HCT116 (cell line): ENCODE data around the gene TSPAN3. TPM values are rescaled to one million over a fixed set of nuclear protein-coding genes. Genes with fewer than 3 reads are reported as not detected.

Experiments
- ATAC-seq: fragments of 200-7000 bp; cut with Tn5 transposase; 2 replicates; pipeline ENCODE4 v1.9.1; 2020; ENCODE audit warnings: mild to moderate bottlenecking, moderate library complexity
- BruUV-seq: library from RNA; stranded (reverse); fragments of 400-500 nt; replicated peaks from 2 replicates; lab custom pipeline; 2021; lab: Mats Ljungman, UMichigan
- CTCF ChIA-PET: fragments of 300-600 bp; sonication (Branson Sonifier 250); formaldehyde crosslinking; loops from one replicate; lab custom pipeline; 2021; ENCODE audit warnings: antibody characterized with exemption; lab: Charles Lee
- POLR2A ChIA-PET: fragments of 300-600, 350-600 bp; sonication (Branson Sonifier 250); formaldehyde crosslinking; loops from one replicate; lab custom pipeline; 2021; ENCODE audit warnings: antibody characterized with exemption; lab: Charles Lee
- RAD21 ChIA-PET, 2 experiments: fragments of 300-600 bp; sonication (Branson Sonifier 250); formaldehyde crosslinking; loops; one replicate each; lab custom pipeline; 2023; ENCODE audit warnings: low total read pairs in 2 of 2; ENCODE audit not compliant: uncharacterized antibody in 2 of 2, unreplicated experiment in 2 of 2, low non-redundant PET in 1 of 2; lab: Charles Lee
- DNase-seq: peaks from one replicate; pipeline ENCODE4 v3.0.0-alpha.2; 2010; ENCODE audit warnings: low read depth, low spot score
- H2AFZ ChIP-seq: fragments of 200-600 bp; shearing (Covaris generic), sonication (generic); 2 replicates; pipeline ENCODE4 v1.6.1; 2017; ENCODE audit warnings: low read depth, mixed run types, mixed read lengths, antibody characterized with exemption, low read length; ENCODE audit not compliant: poor library complexity, severe bottlenecking
- H3K27ac ChIP-seq: 2 replicates; pipeline ENCODE4 v1.5.1; 2012; ENCODE audit warnings: low read depth, low read length
- H3K27me3 ChIP-seq: fragments of 200-600 bp; sonication (generic); 2 replicates; pipeline ENCODE4 v1.6.1; 2016; ENCODE audit warnings: mixed run types, low read length, mixed read lengths; ENCODE audit not compliant: insufficient read depth
- H3K36me3 ChIP-seq, 2 experiments: fragments of 200-500 bp in 1 of 2; fragments of 200-600 bp in 1 of 2; sonication (Bioruptor generic) in 1 of 2; sonication (generic) in 1 of 2; 2 replicates each; pipeline versions ENCODE4 v1.5.1 to v1.6.1; 2014 to 2016; ENCODE audit warnings: low read length in 2 of 2, inconsistent platforms in 1 of 2, mixed read lengths in 1 of 2, mixed run types in 1 of 2; ENCODE audit not compliant: insufficient read depth in 2 of 2, control insufficient read depth in 1 of 2
- H3K4me1 ChIP-seq, 2 experiments: fragments of 200-600 bp in 1 of 2; sonication (generic) in 1 of 2; 2 replicates each; pipeline versions ENCODE4 v1.5.1 to v1.6.1; 2012 to 2017; ENCODE audit warnings: low read length in 2 of 2, inconsistent platforms in 1 of 2, mild to moderate bottlenecking in 1 of 2, mixed read lengths in 1 of 2, mixed run types in 1 of 2, moderate library complexity in 1 of 2; ENCODE audit not compliant: insufficient read depth in 2 of 2, control insufficient read depth in 1 of 2
- H3K4me2 ChIP-seq: fragments of 200-600 bp; sonication (generic); 2 replicates; pipeline ENCODE4 v1.6.1; 2017; ENCODE audit warnings: mixed run types, low read length, mixed read lengths
- H3K4me3 ChIP-seq, 2 experiments: fragments of 200-600 bp in 1 of 2; sonication (generic) in 1 of 2; replicated peaks in 1 of 2; 2 replicates each; pipeline ENCODE4 v1.5.1; 2011 to 2016; ENCODE audit warnings: low read length in 2 of 2, control low read depth in 1 of 2, low read depth in 1 of 2, mild to moderate bottlenecking in 1 of 2, mixed read lengths in 1 of 2, mixed run types in 1 of 2
- H3K79me2 ChIP-seq: fragments of 200-600 bp; sonication (generic); 2 replicates; pipeline ENCODE4 v1.6.1; 2017; ENCODE audit warnings: mild to moderate bottlenecking, mixed run types, low read length, moderate library complexity, mixed read lengths; ENCODE audit not compliant: insufficient read depth
- H3K9ac ChIP-seq: fragments of 200-600 bp; sonication (generic); 2 replicates; pipeline ENCODE4 v1.6.1; 2016; ENCODE audit warnings: low read length, mixed read lengths
- H3K9me2 ChIP-seq: fragments of 200-600 bp; sonication (generic), shearing (Covaris generic); 2 replicates; pipeline ENCODE4 v1.6.1; 2017; ENCODE audit warnings: mixed run types, mild to moderate bottlenecking, moderate library complexity; ENCODE audit not compliant: insufficient read depth
- H3K9me3 ChIP-seq, 2 experiments: fragments of 200-500 bp in 1 of 2; fragments of 200-600 bp in 1 of 2; sonication (Bioruptor generic) in 1 of 2; sonication (generic) in 1 of 2; 2 replicates each; pipeline ENCODE4 v1.6.1; 2014 to 2017; ENCODE audit warnings: low read length in 2 of 2, mixed read lengths in 2 of 2, inconsistent platforms in 1 of 2, low read depth in 1 of 2, mild to moderate bottlenecking in 1 of 2, mixed run types in 1 of 2, moderate library complexity in 1 of 2; ENCODE audit not compliant: control insufficient read depth in 1 of 2, insufficient read depth in 1 of 2
- H4K20me1 ChIP-seq: fragments of 200-600 bp; sonication (generic), shearing (Covaris generic); 2 replicates; pipeline ENCODE4 v1.6.1; 2017; ENCODE audit warnings: mixed run types, mild to moderate bottlenecking, moderate library complexity; ENCODE audit not compliant: insufficient read depth
- CBX3 ChIP-seq: IDR thresholded peaks from 2 replicates; pipeline ENCODE4 v1.6.1; 2012; ENCODE audit warnings: low read depth
- CEBPB ChIP-seq: IDR thresholded peaks from 2 replicates; pipeline ENCODE4 v1.6.1; 2012; ENCODE audit warnings: low read depth
- EZH2phosphoT487 ChIP-seq: fragments of 200-600 bp; IDR thresholded peaks from 2 replicates; pipeline ENCODE4 v1.6.1; 2018; ENCODE audit warnings: antibody characterized with exemption, borderline replicate concordance
- FOSL1 ChIP-seq: IDR thresholded peaks from 2 replicates; pipeline ENCODE4 v1.6.1; 2012; ENCODE audit warnings: low read depth
- POLR2AphosphoS5 ChIP-seq: IDR thresholded peaks from 2 replicates; pipeline ENCODE4 v1.6.1; 2011; ENCODE audit warnings: mild to moderate bottlenecking, low read depth, low read length, moderate library complexity
- RAD21 ChIP-seq: IDR thresholded peaks from 2 replicates; pipeline ENCODE4 v1.6.1; 2012; ENCODE audit warnings: low read depth, mild to moderate bottlenecking
- SIN3A ChIP-seq: IDR thresholded peaks from 2 replicates; pipeline ENCODE4 v1.6.1; 2012; ENCODE audit warnings: low read depth
- SP1 ChIP-seq: IDR thresholded peaks from 2 replicates; pipeline ENCODE4 v1.6.1; 2012; ENCODE audit warnings: low read depth
- SRF ChIP-seq: IDR thresholded peaks from 2 replicates; pipeline ENCODE4 v1.6.1; 2012; ENCODE audit warnings: low read depth
- TCF7L2 ChIP-seq: IDR thresholded peaks from 2 replicates; pipeline ENCODE4 v1.7.0; 2011; ENCODE audit warnings: borderline replicate concordance, inconsistent platforms; ENCODE audit not compliant: insufficient read depth, insufficient read length; ENCODE audit errors: extremely low read depth
- YY1 ChIP-seq: IDR thresholded peaks from 2 replicates; pipeline ENCODE4 v1.6.1; 2011; ENCODE audit warnings: low read length, low read depth, moderate library complexity, mild to moderate bottlenecking; ENCODE audit not compliant: insufficient replicate concordance; ENCODE audit errors: extremely low read depth
- ZFX ChIP-seq: fragments of 450-650 bp; IDR thresholded peaks from 2 replicates; pipeline ENCODE4 v1.6.1; 2017
- intact Hi-C: fragments of 100-400 bp; cut with micrococcal nuclease; formaldehyde crosslinking; loops from 2 replicates; pipeline ENCODE4 v1.10.0; 2022
- total RNA-seq: library from RNA; stranded (reverse); gene quantifications from one replicate; pipeline ENCODE4 v1.2.1, GENCODE V29; 2021; ENCODE audit not compliant: unreplicated experiment
- TF ChIP-seq, protein P1 (sequence below), 3 experiments: fragments of 200-600 bp in 1 of 3; sonication (generic) in 1 of 3; IDR thresholded peaks in 2 of 3; conservative IDR thresholded peaks in 1 of 3; 2 replicates each; pipeline ENCODE4 v1.5.1; 2012 to 2017; ENCODE audit warnings: low read depth in 2 of 3, low read length in 2 of 3, antibody characterized with exemption in 1 of 3, borderline replicate concordance in 1 of 3, control low read depth in 1 of 3, mild to moderate bottlenecking in 1 of 3, mixed read lengths in 1 of 3, mixed run types in 1 of 3, moderate library complexity in 1 of 3; ENCODE audit not compliant: insufficient read depth in 1 of 3
- TF ChIP-seq, protein P2 (sequence below): IDR thresholded peaks from 2 replicates; pipeline ENCODE4 v1.6.1; 2012; ENCODE audit warnings: low read depth

Gene TSPAN3
- total RNA-seq, 1 experiment from 2014 or later, result 140 TPM

DNA sequence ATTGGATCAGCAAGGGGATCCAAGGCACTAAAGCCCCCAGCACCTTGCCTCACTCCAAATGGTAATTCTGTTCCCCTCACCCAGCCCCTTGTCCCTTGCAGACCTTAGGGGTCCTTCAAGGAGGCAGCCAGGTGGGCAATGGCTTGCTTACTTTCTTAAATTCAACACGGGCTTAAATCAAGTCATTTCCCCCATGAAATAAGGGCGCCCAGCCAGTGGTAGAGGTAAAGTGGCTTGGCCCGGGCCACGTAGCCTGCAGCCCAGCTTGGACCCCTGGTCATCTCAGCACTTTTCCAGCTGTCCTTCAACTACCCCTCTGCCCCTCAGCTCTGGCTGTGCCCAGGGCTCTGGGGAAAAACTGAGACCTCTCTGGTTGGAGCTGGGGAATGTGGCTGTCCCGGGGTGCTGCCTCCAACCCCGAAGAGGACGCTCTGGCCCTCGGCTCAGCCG lies 74.8 kb downstream of the TSPAN3 start:
- TF ChIP-seq ZFX, result no peak
- TF ChIP-seq YY1, result no peak
- no peak for TF ChIP-seq SP1
- TF ChIP-seq POLR2AphosphoS5, result no peak
- TF ChIP-seq CEBPB, result no peak
- TF ChIP-seq EZH2phosphoT487, result no peak
- no peak for TF ChIP-seq RAD21
- TF ChIP-seq TCF7L2, result no peak
- TF ChIP-seq, protein P1, sequence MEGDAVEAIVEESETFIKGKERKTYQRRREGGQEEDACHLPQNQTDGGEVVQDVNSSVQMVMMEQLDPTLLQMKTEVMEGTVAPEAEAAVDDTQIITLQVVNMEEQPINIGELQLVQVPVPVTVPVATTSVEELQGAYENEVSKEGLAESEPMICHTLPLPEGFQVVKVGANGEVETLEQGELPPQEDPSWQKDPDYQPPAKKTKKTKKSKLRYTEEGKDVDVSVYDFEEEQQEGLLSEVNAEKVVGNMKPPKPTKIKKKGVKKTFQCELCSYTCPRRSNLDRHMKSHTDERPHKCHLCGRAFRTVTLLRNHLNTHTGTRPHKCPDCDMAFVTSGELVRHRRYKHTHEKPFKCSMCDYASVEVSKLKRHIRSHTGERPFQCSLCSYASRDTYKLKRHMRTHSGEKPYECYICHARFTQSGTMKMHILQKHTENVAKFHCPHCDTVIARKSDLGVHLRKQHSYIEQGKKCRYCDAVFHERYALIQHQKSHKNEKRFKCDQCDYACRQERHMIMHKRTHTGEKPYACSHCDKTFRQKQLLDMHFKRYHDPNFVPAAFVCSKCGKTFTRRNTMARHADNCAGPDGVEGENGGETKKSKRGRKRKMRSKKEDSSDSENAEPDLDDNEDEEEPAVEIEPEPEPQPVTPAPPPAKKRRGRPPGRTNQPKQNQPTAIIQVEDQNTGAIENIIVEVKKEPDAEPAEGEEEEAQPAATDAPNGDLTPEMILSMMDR (IDR thresholded peaks at IDR 0.05 in 2 of 3, conservative IDR thresholded peaks at IDR 0.05 in 1 of 3; ENCODE audit: borderline replicate concordance in 1 of 3, insufficient read depth in 1 of 3, low read depth in 2 of 3, low read length in 2 of 3), result no peak
- no peak for TF ChIP-seq FOSL1
- TF ChIP-seq, protein P2, sequence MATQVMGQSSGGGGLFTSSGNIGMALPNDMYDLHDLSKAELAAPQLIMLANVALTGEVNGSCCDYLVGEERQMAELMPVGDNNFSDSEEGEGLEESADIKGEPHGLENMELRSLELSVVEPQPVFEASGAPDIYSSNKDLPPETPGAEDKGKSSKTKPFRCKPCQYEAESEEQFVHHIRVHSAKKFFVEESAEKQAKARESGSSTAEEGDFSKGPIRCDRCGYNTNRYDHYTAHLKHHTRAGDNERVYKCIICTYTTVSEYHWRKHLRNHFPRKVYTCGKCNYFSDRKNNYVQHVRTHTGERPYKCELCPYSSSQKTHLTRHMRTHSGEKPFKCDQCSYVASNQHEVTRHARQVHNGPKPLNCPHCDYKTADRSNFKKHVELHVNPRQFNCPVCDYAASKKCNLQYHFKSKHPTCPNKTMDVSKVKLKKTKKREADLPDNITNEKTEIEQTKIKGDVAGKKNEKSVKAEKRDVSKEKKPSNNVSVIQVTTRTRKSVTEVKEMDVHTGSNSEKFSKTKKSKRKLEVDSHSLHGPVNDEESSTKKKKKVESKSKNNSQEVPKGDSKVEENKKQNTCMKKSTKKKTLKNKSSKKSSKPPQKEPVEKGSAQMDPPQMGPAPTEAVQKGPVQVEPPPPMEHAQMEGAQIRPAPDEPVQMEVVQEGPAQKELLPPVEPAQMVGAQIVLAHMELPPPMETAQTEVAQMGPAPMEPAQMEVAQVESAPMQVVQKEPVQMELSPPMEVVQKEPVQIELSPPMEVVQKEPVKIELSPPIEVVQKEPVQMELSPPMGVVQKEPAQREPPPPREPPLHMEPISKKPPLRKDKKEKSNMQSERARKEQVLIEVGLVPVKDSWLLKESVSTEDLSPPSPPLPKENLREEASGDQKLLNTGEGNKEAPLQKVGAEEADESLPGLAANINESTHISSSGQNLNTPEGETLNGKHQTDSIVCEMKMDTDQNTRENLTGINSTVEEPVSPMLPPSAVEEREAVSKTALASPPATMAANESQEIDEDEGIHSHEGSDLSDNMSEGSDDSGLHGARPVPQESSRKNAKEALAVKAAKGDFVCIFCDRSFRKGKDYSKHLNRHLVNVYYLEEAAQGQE, result no peak
- no peak for TF ChIP-seq CBX3
- TF ChIP-seq SIN3A, result no peak
- no peak for TF ChIP-seq SRF
- ChIA-PET POLR2A (no interaction called here), RAD21 (no interaction called here), CTCF (interaction anchor here (0.6 kb wide), 1 partner anchor 825 kb away, joined by 3 read pairs; no protein-coding TSS in a partner anchor)
- H4K20me1 ChIP-seq, result no peaks in the 10 kb centered on the region
- no peak overlapping the region for H3K27ac ChIP-seq
- no peak overlapping the region for H3K9ac ChIP-seq
- no peaks in the 10 kb centered on the region for H3K36me3 ChIP-seq
- no TSS peak for BruUV-seq
- H3K79me2 ChIP-seq, result no peaks in the 10 kb centered on the region
- no peak overlapping the region for H3K4me2 ChIP-seq
- intact Hi-C loops, result no loop called here
- H3K27me3 ChIP-seq, result no peaks in the 10 kb centered on the region
- DNase-seq (no peak), ATAC-seq (no peak)
- no peaks in the 10 kb centered on the region for H3K4me1 ChIP-seq
- no peaks in the 10 kb centered on the region for H3K9me2 ChIP-seq
- no peak overlapping the region for H3K4me3 ChIP-seq
- no peak overlapping the region for H2AFZ ChIP-seq
- H3K9me3 ChIP-seq, result no peaks in the 10 kb centered on the region
